Stimulated activated CD4-positive, alpha-beta T cell treated with anti-CD3 and anti-CD28 coated beads, Interleukin-1b, Interleukin-23, amount 100 ng/mL, for 48 hours (primary cell): ENCODE measurements around the gene IDH3A.

ENCODE experiments used
- DNase-seq: peaks from one replicate; pipeline ENCODE4 v3.0.0-alpha.2; 2020

Gene IDH3A

GRCh38 chr15:78149068-78149804 lies at the start of gene IDH3A:
Gene IDH3A, plus strand, starts transcription at chr15:78149362. Its CDS starts 42 bp downstream, at chr15:78149404.
- peak; percentile 99 for DNase-seq

GRCh38 chr15:78100886-78101285 lies 48.3 kb upstream of the IDH3A start:
- DNase-seq: no peak

DNA sequence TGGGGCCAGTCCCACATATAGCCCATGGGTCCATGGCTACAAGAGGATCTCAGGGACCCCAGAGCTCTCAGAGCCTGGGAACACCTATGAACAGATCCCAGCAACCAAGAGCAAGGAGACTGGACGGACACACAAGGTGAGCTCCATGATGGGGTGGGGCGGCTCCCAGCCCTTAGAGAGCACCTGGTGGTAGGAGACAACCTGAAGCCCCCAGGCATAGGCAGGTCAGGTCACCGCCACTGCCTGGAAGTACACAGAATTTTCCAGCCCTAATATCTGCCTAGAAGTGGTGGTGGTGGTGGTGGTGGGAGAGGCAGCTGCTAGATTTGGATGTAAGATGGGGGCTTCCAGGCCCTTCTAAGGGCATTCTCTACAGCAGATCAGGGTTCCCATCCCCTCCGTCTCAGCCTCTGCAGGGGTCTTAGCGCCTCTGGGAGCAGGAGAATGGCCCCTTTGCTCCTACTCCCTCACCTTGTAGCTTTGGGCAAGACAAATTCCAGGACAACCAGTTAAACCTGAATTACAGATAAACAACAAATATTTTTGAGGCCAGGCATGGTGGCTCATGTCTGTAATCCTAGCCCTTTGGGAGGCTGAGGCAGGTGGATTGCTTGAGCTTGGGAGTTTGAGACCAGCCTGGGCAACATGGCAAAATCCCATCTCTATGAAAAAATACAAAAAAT lies 47.6 kb upstream of the IDH3A start:
- no peak for DNase-seq

DNA sequence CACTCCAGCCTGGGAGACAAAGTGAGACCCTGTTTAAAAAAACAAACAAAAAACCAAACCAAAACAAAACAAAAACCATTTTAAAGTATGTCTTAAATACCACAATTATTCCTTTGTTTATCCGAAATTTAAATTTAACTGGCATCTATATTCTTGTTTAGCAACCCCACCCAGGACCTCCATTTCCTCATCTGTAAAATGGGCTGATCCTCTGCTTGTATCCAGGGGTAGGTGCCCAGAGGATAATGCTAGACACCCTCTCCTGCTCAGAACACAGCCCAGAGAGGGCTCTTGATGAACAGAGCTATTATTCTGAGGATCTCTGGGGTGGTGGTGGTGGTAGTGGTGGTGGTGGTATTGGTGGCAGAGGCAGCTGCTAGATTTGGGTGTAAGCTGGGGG lies 47.0 kb upstream of the IDH3A start:
- DNase-seq: no peak

GRCh38 chr15:78102741-78103140 lies 46.4 kb upstream of the IDH3A start:
- no peak for DNase-seq

- peak; percentile 70 for DNase-seq
These were observed 45.6 kb upstream of the IDH3A start for GRCh38 chr15:78103406-78104118.

DNA sequence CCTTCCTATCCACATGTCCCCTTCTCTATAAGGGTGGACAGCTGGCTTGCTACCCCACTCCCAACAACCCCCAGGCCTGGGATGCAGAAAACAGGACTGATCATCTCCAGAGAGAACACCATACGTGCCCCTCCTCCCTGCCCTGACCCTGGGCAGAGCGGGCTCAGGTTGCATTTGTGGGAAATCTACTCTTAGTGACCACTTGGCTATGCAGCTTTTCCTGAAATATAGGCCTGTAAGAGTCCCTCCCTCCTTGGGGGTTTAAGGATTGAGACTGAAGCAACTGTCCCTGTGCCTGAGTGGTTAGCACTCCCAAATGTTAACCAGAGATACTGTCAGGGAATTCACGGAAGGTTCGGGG lies 45.1 kb upstream of the IDH3A start:
- no peak for DNase-seq

DNA sequence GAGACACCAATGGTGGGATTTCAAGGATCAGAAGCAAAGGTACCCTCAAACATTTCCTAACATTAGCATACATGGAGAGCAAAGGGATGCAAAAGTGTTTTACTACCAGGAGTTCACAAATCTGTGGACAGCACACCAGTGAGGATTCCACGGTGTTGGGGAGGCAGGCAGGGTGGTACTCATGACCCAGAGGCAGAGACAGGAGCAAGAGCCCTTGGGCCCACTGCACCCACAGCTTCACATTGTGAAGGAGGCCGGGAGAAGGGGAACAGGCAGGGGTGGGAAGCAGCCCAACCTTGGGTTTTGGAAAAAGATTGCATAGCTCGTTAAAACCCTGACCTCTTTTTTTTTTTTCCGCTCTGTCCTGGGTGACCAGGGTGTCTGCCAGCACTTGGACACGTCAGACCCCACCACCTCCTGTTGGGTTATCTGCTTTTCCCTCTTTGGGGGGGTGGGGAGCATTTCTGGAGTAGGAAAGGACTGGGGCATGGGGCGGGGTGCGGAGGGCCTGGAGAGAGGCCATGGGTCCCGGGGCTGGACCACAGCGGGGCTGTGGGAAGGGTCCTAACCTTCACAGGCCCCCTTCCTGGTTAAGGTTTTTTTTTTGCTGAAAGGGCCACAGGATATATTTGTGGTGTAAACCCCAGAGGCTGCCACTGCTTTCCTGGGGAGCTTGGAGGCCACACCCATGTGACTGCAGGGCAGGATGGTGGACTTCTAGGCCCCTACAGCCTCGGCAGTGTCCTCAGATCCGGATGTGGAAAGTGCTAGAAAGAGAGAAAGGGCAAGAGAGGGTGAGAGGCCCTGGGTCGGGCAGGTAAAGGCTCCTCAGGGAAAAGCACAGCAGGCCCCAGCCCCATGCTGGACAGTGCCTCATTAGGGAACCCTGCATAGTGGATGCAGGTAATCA lies 44.3 kb upstream of the IDH3A start:
- DNase-seq: no peak

GRCh38 chr15:78105476-78106241 lies 43.5 kb upstream of the IDH3A start:
- no peak for DNase-seq

DNA sequence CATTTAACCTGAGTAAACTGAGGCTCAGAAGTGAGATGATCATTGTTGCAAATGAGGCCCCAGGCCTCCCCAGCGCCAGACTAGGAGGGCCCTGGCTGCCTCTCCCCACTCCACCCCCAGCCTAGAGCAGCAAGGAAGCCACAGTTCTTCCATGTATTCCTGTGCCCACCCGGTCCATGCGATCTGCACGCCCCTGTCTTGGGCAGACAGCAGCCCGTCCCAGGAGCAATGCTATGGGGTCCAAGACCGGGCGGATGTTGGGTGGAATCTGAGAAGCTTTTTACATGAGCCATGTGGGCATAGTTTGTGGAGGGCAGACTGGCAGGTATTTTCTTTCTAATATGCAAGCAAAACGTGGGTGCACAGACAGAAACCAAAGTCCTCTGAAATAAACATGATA lies 41.7 kb upstream of the IDH3A start:
- no peak for DNase-seq

GRCh38 chr15:78108300-78109084 lies 40.7 kb upstream of the IDH3A start:
- peak; percentile 82 for DNase-seq

GRCh38 chr15:78109156-78109555 lies 40.0 kb upstream of the IDH3A start:
- DNase-seq: no peak

DNA sequence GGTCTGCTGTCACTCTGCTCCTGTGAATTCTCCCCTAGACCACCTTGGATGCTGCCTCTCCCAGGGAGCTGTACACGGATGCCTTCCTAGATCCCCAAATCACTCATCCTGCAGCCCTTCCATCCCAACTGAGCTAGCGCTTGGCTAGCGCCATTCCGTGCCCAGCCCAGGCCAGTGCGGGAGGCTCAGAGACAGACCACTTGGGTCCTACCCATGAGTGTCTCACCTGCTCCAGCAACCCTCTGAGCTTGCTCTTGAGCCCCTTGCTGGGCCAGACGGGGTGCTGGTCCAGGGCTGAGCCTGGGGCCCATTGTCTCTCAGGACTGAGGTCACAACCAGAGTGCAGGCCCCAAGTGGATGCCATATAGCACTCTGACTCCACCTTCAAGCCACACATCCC lies 39.1 kb upstream of the IDH3A start:
- no peak for DNase-seq

DNA sequence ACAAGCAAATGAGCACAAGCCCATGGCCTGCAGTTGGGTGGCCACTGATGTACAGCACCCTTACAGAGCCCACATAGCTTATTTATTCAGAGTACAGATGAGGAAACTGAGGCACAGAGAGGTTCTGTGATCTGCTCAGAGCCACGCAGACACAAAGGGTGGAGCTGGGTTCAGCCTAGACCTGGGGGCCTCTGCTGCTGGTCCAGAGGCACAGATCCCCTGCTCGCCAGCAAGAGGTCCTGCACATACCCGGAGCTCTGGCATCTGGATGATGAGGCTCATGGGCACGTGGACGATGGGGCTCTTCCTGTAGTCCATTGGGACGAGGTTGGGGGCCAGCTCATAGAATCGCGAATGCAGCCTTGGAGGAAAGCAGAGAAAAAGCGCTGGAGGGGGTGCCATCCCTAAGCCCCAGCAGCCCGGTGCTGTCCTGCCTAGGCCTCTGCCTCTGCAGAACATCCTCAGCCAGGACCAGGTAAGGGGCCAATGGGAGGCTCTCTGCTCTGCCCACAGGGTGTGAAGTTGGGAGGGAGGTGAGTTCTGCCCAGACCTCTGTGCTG lies 38.2 kb upstream of the IDH3A start:
- DNase-seq: no peak

DNA sequence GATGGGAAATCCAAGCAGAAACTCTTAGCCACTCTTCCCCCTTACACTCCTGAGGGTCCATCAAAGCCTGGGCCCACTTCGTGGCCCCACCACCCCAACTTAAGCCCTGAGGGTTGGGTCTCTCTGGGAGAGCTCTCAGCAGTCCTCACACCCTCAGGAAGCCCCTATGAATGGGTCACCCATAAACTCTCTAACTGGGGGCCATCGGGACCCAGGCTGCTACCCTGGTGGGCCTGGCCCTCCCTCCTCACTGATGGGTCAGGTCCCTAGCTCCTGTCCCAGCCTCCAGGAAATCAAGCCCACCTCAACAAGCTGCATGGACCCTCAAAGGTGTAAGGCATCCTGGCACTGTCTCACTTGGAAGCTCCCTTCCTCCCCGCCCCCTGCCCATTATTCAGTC lies 37.4 kb upstream of the IDH3A start:
- DNase-seq: no peak

GRCh38 chr15:78112551-78112950 lies 36.6 kb upstream of the IDH3A start:
- no peak for DNase-seq

GRCh38 chr15:78120523-78120922 lies 28.6 kb upstream of the IDH3A start:
- no peak for DNase-seq

DNA sequence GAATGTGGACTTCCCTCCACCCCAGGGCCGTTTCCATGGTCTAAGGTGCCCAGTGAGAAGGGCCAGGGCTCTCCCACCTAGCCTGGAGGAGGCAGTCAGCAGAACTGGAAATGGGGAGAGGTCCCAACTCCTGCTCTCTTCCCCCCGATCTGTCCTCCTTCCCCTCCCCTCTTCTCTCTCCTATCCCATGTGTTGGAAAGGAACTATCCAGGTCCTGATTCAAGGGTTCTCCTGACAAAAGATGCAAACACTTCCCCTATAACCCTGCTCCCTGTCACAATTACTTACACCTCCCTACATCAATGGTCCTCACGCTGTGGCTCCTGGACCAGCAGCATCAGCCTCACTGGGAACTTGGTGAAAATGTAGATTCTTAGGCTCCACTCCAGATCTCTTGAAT lies 23.9 kb upstream of the IDH3A start:
- DNase-seq: no peak

DNA sequence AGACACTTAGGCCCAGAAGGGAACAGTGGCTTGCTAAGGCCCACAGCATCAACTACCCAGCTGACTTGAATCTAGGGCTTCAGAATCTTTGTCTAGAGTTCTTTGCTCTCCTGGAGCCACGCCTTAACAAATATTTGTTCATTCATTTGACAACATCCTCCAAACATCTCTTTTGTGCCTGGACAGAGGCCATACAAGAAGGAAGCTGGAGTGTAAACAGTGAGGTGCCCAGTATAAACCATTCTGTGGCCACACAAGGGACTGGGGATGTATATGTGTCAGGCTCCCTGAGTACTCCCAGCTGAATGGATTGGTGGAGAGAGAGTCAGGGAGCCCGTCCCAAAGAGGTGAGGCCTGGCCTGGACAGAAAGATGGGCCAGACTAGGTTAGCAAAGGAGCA lies 21.3 kb upstream of the IDH3A start:
- DNase-seq: no peak

GRCh38 chr15:78129077-78129750 lies 19.9 kb upstream of the IDH3A start:
- DNase-seq: no peak
